ENCODE results near the gene ZBTB45. TPM values are rescaled to one million over a fixed set of nuclear protein-coding genes. Genes with fewer than 3 reads are reported as not detected.

The ZBTB45 gene
- total RNA-seq, 4 donors from 2014 or later = 0.88 to 17.8 (median 3.8) TPM

DNA sequence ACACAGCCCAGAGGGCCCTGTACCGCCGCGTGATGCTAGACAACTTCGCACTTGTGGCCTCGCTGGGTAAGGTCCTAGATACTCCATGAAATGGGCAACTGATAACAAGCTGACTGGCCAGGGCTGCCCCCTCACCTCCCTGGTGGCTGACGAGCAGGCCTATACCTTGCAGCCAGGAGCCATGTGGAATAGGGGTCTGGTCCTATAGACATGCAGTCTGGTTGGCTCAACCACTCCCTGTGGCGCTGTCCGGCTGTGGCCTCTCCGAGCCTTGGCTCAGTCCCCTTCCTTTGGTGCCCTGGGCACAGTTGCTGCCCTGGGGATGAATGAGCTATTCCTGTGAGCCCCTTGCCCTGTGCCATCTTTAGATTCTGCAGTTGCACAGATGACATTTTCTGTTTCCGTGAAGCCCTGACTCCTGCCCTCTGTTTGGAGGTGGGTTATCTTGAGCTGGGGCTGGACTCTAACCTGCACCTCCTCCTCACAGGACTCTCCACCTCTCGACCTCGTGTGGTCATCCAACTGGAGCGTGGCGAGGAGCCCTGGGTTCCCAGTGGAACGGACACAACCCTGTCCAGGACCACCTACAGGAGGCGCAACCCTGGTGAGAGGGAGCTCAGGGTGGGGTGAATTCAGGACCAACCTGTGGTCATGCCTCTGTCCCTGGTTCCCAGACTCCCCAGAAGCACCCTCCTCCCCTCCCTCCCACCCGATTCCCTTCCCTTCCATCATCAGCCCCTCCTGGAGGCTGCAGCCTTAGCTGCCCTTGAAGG lies 50.2 kb downstream of the ZBTB45 start:
- no peaks in the 10 kb centered on the region for H3K9me3 ChIP-seq
- H3K27me3 ChIP-seq = no peaks in the 10 kb centered on the region
- H3K4me1 ChIP-seq = peaks cover 0 to 6% of the 10 kb centered on the region in 2 donors
- DNase-seq = no peak
- H3K27ac ChIP-seq = no peak overlapping the region
- intact Hi-C loops (cut with DNase I; ENCODE audit: low total_unique reads) = no loop called here
- H3K36me3 ChIP-seq = no peaks in the 10 kb centered on the region
- no peak overlapping the region for H3K4me3 ChIP-seq
- TF ChIP-seq, protein P1, sequence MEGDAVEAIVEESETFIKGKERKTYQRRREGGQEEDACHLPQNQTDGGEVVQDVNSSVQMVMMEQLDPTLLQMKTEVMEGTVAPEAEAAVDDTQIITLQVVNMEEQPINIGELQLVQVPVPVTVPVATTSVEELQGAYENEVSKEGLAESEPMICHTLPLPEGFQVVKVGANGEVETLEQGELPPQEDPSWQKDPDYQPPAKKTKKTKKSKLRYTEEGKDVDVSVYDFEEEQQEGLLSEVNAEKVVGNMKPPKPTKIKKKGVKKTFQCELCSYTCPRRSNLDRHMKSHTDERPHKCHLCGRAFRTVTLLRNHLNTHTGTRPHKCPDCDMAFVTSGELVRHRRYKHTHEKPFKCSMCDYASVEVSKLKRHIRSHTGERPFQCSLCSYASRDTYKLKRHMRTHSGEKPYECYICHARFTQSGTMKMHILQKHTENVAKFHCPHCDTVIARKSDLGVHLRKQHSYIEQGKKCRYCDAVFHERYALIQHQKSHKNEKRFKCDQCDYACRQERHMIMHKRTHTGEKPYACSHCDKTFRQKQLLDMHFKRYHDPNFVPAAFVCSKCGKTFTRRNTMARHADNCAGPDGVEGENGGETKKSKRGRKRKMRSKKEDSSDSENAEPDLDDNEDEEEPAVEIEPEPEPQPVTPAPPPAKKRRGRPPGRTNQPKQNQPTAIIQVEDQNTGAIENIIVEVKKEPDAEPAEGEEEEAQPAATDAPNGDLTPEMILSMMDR (IDR thresholded peaks at IDR 0.05) = no peak
- no peak for TF ChIP-seq POLR2A (IDR thresholded peaks at IDR 0.05)

DNA sequence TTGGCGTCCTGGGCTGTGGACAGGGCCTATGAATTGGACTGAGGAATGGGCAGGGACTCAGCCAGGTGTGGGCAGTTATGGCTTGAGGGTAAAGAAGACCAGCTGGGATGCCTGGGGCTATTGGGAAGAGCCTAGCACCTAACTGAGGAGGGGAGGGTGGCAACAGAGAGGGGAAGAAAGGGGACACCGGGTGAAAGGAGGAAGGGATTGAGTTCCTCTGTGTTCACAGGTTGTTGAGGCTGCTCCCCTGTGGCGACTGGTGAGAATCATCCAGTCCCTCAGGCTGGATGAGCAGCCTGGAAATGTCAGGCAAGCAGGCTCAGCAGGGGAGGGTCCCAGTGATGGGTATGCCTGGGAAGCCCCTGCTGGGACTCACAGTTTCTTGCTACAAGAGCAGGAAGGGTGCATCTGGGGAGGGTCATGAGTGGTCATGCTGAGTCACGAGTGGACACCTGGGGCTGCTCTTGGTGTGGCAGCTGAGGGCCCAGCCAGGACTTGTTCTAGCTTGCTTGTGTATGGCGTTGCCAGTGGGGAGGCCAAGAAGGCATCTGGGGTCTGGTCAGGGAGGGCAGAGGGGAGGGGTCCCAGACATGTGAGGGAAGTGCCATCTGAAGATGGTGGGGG lies 51.3 kb downstream of the ZBTB45 start:
- TF ChIP-seq, protein P1 (IDR thresholded peaks at IDR 0.05) = no peak
- no peak for TF ChIP-seq POLR2A (IDR thresholded peaks at IDR 0.05)
- DNase-seq = no peak
- Histone ChIP-seq H3K4me3 (no peak overlapping the region), H3K27ac (no peak overlapping the region), H3K36me3 (no peaks in the 10 kb centered on the region), H3K9me3 (no peaks in the 10 kb centered on the region), H3K27me3 (no peaks in the 10 kb centered on the region), H3K4me1 (peaks cover 0 to 6% of the 10 kb centered on the region in 2 donors)
- intact Hi-C loops (cut with DNase I; ENCODE audit: low total_unique reads) = no loop called here

DNA sequence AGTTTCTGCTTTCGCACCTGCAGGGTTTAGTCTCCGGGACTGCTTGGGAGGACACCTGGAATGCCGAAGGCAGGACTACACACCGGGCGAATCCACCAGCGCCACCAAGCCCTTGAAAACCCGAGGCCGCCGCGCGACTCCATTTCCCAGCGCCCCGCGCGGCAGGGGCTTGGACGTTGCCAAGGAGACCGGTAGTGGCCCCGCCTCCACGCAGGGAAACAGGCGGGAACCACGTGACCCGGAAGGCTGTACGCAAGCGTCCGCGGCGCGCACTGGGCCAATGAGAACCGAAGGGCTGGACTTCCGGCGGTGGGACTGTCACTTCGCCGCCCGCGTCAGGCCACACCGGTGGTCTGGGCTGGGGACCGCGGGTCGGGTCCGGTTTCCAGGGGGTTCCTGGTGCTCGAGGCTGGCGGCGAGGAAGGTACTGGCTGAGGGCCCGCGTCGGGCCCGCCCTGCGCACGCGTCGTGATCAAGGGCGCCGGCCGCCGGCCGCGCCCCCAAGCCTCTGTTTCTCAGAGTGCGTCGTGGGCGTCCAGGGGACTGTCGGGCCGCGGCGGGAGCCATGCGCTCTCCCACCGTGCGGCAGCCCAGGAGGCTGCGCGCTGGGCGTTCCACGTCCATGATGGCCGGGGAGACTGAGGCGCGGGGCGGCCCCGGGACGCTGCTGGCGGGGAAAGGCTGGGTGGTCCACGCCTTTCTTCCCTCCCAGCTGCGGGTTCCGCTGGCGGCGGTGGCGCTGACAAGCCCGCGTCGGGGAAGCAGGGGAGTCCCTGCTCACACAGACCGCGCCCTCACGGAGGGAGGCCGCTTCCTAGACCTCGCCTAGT lies 52.6 kb downstream of the ZBTB45 start, which contains the start of gene ZNF324:
TSS of gene ZNF324 (plus strand) at position 321 of the 830 bp plus-strand sequence. CDS start 2,106 bp downstream, outside the sequence.
- intact Hi-C loops (cut with DNase I; ENCODE audit: low total_unique reads) = no loop called here
- H3K27ac ChIP-seq = peak within 1 kb of the TSS; percentile 47 to 74
- H3K9me3 ChIP-seq = no peaks in the 10 kb centered on the region
- TF ChIP-seq POLR2A (IDR thresholded peaks at IDR 0.05) = peak; percentile 7 to 62
- TF ChIP-seq, protein P1 (IDR thresholded peaks at IDR 0.05) = peak in 1 of 4 experiments; percentile 10
- H3K4me3 ChIP-seq = peak within 1 kb of the TSS; percentile 97
- peak; percentile 97 for DNase-seq
- H3K4me1 ChIP-seq = peaks cover 0 to 6% of the 10 kb centered on the region in 2 donors
- no peaks in the 10 kb centered on the region for H3K27me3 ChIP-seq
- H3K36me3 ChIP-seq = no peaks in the 10 kb centered on the region

DNA sequence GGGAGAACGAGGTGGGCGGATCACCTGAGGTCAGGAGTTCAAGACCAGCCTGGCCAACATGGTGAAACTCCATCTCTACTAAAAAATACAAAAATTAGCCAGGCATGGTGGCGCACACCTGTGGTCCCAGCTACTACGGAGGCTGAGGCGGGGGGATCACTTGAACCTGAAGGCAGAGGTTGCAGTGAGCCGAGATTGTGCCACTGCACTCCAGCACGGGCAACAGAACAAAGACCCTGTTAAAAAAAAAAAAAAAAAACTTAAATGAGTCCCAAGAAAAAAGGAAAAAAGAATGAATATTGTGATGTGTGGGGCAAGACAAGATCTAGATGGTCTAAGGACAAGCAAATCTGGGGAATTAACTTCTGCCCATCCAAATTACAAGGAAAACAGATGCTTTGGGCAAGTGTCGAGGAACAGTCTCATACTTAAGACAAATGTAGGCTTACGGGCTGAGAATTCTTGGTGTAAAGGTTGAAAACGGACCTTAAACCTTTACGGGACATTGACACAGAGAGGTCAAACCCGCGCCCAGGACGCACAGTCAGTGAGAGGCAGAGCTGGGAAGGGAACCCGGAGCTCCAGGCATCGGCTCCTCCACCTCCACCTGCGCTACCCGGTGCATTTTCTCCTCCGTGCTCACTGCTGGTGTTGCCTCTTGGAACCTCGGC lies 53.4 kb downstream of the ZBTB45 start:
- no peak for DNase-seq
- H3K9me3 ChIP-seq = no peaks in the 10 kb centered on the region
- no peaks in the 10 kb centered on the region for H3K36me3 ChIP-seq
- peaks cover 0 to 6% of the 10 kb centered on the region in 2 donors for H3K4me1 ChIP-seq
- intact Hi-C loops (cut with DNase I; ENCODE audit: low total_unique reads) = no loop called here
- no peak overlapping the region for H3K27ac ChIP-seq
- TF ChIP-seq POLR2A (IDR thresholded peaks at IDR 0.05) = no peak
- TF ChIP-seq, protein P1 (IDR thresholded peaks at IDR 0.05) = no peak
- H3K4me3 ChIP-seq = peak overlapping the region; percentile 97
- no peaks in the 10 kb centered on the region for H3K27me3 ChIP-seq

Small RNA genes lying within 50 kb of the gene (microRNA-seq; reads per million reads assigned to microRNA genes)
- gene MIR6807 (ENCODE audit: borderline microRNAs expressed, borderline replicate concordance) = not detected

Small RNA genes lying within 50 kb of the gene (small RNA-seq; reads per million reads assigned to genes)
- gene MIR6807 (not detected), gene RN7SL525P (not detected), gene RN7SL693P (not detected), gene RNU6-1337P (not detected)

Other genes with a start within 250 kb of the ZBTB45 start
- gene ZNF8, start 240.9 kb downstream of the ZBTB45 start, total RNA-seq = 10 to 100 TPM in 1 of 4 donors, 1 to 10 TPM in 3; 1.8 to 10.8 (median 8.2) TPM
- gene ERVK3-1, start 214.4 kb downstream of the ZBTB45 start, total RNA-seq = 10 to 100 TPM; 27.1 to 62.1 (median 39.2) TPM
- gene ZSCAN22, start 192.8 kb downstream of the ZBTB45 start, total RNA-seq = 1 to 10 TPM; 3.9 to 5.1 (median 4.6) TPM
- gene A1BG, start 166.3 kb downstream of the ZBTB45 start, total RNA-seq = 100 to 1,000 TPM in 1 of 4 donors, 10 to 100 TPM in 1, 1 to 10 TPM in 2; 2.8 to 108 (median 12.9) TPM
- 1 to 10 TPM in 3 of 4 donors, not detected in 1; 3.4 to 7.2 (median 6.8) TPM for gene ZNF497, start 157.1 kb downstream of the ZBTB45 start, total RNA-seq
- gene ZNF837, start 138.8 kb downstream of the ZBTB45 start, total RNA-seq = 1 to 10 TPM in 3 of 4 donors, not detected in 1; 1.6 to 4.6 (median 2.8) TPM
- gene RPS5, start 132.5 kb downstream of the ZBTB45 start, total RNA-seq = 1,000 to 10,000 TPM; 1,103 to 4,958 (median 2,770) TPM
- gene RNF225, start 124.2 kb downstream of the ZBTB45 start, total RNA-seq = not detected
- 10 to 100 TPM in 2 of 4 donors, 1 to 10 TPM in 2; 1.5 to 26.6 (median 16.4) TPM for gene ZNF584, start 111.2 kb downstream of the ZBTB45 start, total RNA-seq
- gene ZNF132, start 79.7 kb downstream of the ZBTB45 start, total RNA-seq = 10 to 100 TPM in 1 of 4 donors, 1 to 10 TPM in 3; 4.4 to 19.8 (median 7.6) TPM
- gene ZNF324B, start 68.2 kb downstream of the ZBTB45 start, total RNA-seq = 10 to 100 TPM in 1 of 4 donors, 1 to 10 TPM in 3; 1.2 to 17.5 (median 7.3) TPM
- 10 to 100 TPM in 3 of 4 donors, 1 to 10 TPM in 1; 2.9 to 75.1 (median 27.1) TPM for gene ZNF324, start 52.7 kb downstream of the ZBTB45 start, total RNA-seq
- gene ZNF446, start 43.5 kb downstream of the ZBTB45 start, total RNA-seq = 10 to 100 TPM in 3 of 4 donors, 1 to 10 TPM in 1; 1.8 to 18.7 (median 11.4) TPM
- gene SLC27A5, start 7.8 kb downstream of the ZBTB45 start, total RNA-seq = 10 to 100 TPM in 1 of 4 donors, 1 to 10 TPM in 3; 1.8 to 10.2 (median 6.7) TPM
- gene TRIM28, start 24.3 kb upstream of the ZBTB45 start, total RNA-seq = 100 to 1,000 TPM; 192 to 322 (median 280) TPM
- gene CHMP2A, start 35.3 kb upstream of the ZBTB45 start, total RNA-seq = 10 to 100 TPM; 30.9 to 77.8 (median 56.0) TPM
- gene UBE2M, start 38.8 kb upstream of the ZBTB45 start, total RNA-seq = 10 to 100 TPM in 3 of 4 donors, 1 to 10 TPM in 1; 6.1 to 63.7 (median 24.9) TPM
- 10 to 100 TPM; 26.5 to 41.5 (median 30.0) TPM for gene MZF1, start 53.5 kb upstream of the ZBTB45 start, total RNA-seq

All from uterus (tissue), 4 donors.